Activated CD4-positive, alpha-beta T cell treated with anti-CD3 and anti-CD28 coated beads for 48 hours (primary cell): ENCODE results near the gene GTF2I.
"Not testable (repeated sequence)": the region's sequence is repeated elsewhere in the genome, so short reads cannot be mapped to it uniquely, and the experiment has no call there.

Experiments
- DNase-seq: peaks from one replicate; pipeline ENCODE4 v3.0.0-alpha.2; 2020

GTF2I gene

GRCh38 chr7:74657692-74658177 lies at the start of gene GTF2I:
TSS of gene GTF2I (plus strand) at chr7:74657718. CDS start at chr7:74689129, 31,411 bp downstream.
- DNase-seq, result peak; percentile 61

GRCh38 chr7:74612015-74612829 lies 45.3 kb upstream of the GTF2I start:
- DNase-seq, result no peak

- DNase-seq, result no peak
Measured at GRCh38 chr7:74615933-74616780, 41.4 kb upstream of the GTF2I start.

- peak; percentile 22 for DNase-seq
Measured at GRCh38 chr7:74617180-74617744, 40.3 kb upstream of the GTF2I start.

GRCh38 chr7:74619235-74619860 lies 38.2 kb upstream of the GTF2I start:
- no peak for DNase-seq

GRCh38 chr7:74622228-74622749 lies 35.2 kb upstream of the GTF2I start:
- no peak for DNase-seq

GRCh38 chr7:74623135-74623534 lies 34.4 kb upstream of the GTF2I start:
- DNase-seq, result no peak

GRCh38 chr7:74625446-74625845 lies 32.1 kb upstream of the GTF2I start:
- DNase-seq, result no peak

- no peak for DNase-seq
Measured at GRCh38 chr7:74627661-74628411, 29.7 kb upstream of the GTF2I start.

- DNase-seq, result no peak
Measured at GRCh38 chr7:74632505-74632904, 25.0 kb upstream of the GTF2I start.

- no peak for DNase-seq
Measured at GRCh38 chr7:74633451-74633921, 24.0 kb upstream of the GTF2I start.

GRCh38 chr7:74637745-74638144 lies 19.8 kb upstream of the GTF2I start:
- DNase-seq, result no peak

- peak; percentile 89 for DNase-seq
Measured at GRCh38 chr7:74650055-74650454, 7.5 kb upstream of the GTF2I start.

- peak; percentile 36 for DNase-seq
Measured at GRCh38 chr7:74650493-74651132, 6.9 kb upstream of the GTF2I start.

GRCh38 chr7:74651133-74651504 lies 6.4 kb upstream of the GTF2I start:
- not testable (repeated sequence) for DNase-seq

GRCh38 chr7:74653686-74654181 lies 3.8 kb upstream of the GTF2I start:
- DNase-seq, result no peak

- no peak for DNase-seq
Measured at GRCh38 chr7:74654811-74655210, 2.7 kb upstream of the GTF2I start.

GRCh38 chr7:74655324-74655723 lies 2.2 kb upstream of the GTF2I start:
- DNase-seq, result no peak

GRCh38 chr7:74655768-74656440 lies 1.6 kb upstream of the GTF2I start:
- DNase-seq, result no peak

- DNase-seq, result peak; percentile 68
Measured at GRCh38 chr7:74656441-74656836, 1.1 kb upstream of the GTF2I start.
